ENCODE data around the gene CLEC16A. TPM values are rescaled to one million over a fixed set of nuclear protein-coding genes. Genes with fewer than 3 reads are reported as not detected.

The CLEC16A gene
- total and polyA plus RNA-seq, 2 experiments from 2014 or later = 9.9 to 24.1 TPM

- Histone ChIP-seq H3K27ac (ENCODE audit: low read depth) (no peak overlapping the region), H3F3A (replicated peaks; ENCODE audit: low read depth) (no peaks in the 10 kb centered on the region), H2AFZ (no peak overlapping the region), H3K4me2 (no peak overlapping the region), H3K36me3 (ENCODE audit: insufficient read depth) (no peaks in the 10 kb centered on the region), H4K20me1 (replicated peaks; ENCODE audit: insufficient read depth) (no peaks in the 10 kb centered on the region), H3K27me3 (ENCODE audit: insufficient read depth) (no peaks in the 10 kb centered on the region), H3K4me1 (ENCODE audit: insufficient read depth) (no peaks in the 10 kb centered on the region), H3K4me3 (no peak overlapping the region), H3K79me2 (replicated peaks; ENCODE audit: insufficient read depth) (no peaks in the 10 kb centered on the region), H3K9me2 (ENCODE audit: insufficient read depth) (no peaks in the 10 kb centered on the region)
- Mint-ChIP-seq H3K4me3 (no peak overlapping the region), H3K27me3 (ENCODE audit: insufficient read depth, low read depth, poor library complexity) (peaks cover 5% of the 10 kb centered on the region), H3K36me3 (ENCODE audit: low read depth) (no peaks in the 10 kb centered on the region), H3K9me3 (no peaks in the 10 kb centered on the region), H3K27ac (no peak overlapping the region), H3K4me1 (peaks cover 6% of the 10 kb centered on the region; the same call in 2 of the 3 replicates)
- ATAC-seq (no peak), DNase-seq (ENCODE audit: low spot score) (no peak)
- TF ChIP-seq STAT1 (IDR thresholded peaks at IDR 0.05; ENCODE audit: unreplicated experiment) = no peak
- TF ChIP-seq REST (IDR thresholded peaks at IDR 0.05; ENCODE audit: unreplicated experiment) = no peak
- no peak for TF ChIP-seq ETS1 (IDR thresholded peaks at IDR 0.05)
Observed at GRCh38 chr16:11155284-11155806, 211.0 kb downstream of the CLEC16A start.

- Mint-ChIP-seq H3K4me1 (peaks cover 6% of the 10 kb centered on the region; the same call in 2 of the 3 replicates), H3K36me3 (ENCODE audit: low read depth) (no peaks in the 10 kb centered on the region), H3K9me3 (no peaks in the 10 kb centered on the region), H3K27me3 (ENCODE audit: insufficient read depth, low read depth, poor library complexity) (peaks cover 3% of the 10 kb centered on the region), H3K27ac (no peak overlapping the region), H3K4me3 (no peak overlapping the region)
- H3K4me1 ChIP-seq (ENCODE audit: insufficient read depth) = no peaks in the 10 kb centered on the region
- H4K20me1 ChIP-seq (replicated peaks; ENCODE audit: insufficient read depth) = no peaks in the 10 kb centered on the region
- no peaks in the 10 kb centered on the region for H3K27me3 ChIP-seq (ENCODE audit: insufficient read depth)
- H2AFZ ChIP-seq = no peak overlapping the region
- no peaks in the 10 kb centered on the region for H3K9me2 ChIP-seq (ENCODE audit: insufficient read depth)
- no peak overlapping the region for H3K4me3 ChIP-seq
- H3K79me2 ChIP-seq (replicated peaks; ENCODE audit: insufficient read depth) = no peaks in the 10 kb centered on the region
- H3K4me2 ChIP-seq = no peak overlapping the region
- H3K36me3 ChIP-seq (ENCODE audit: insufficient read depth) = no peaks in the 10 kb centered on the region
- DNase-seq (ENCODE audit: low spot score) (no peak), ATAC-seq (peak; percentile 53)
- no peaks in the 10 kb centered on the region for H3F3A ChIP-seq (replicated peaks; ENCODE audit: low read depth)
- no peak overlapping the region for H3K27ac ChIP-seq (ENCODE audit: low read depth)
- no peak for TF ChIP-seq EZH2phosphoT487 (IDR thresholded peaks at IDR 0.05; ENCODE audit: unreplicated experiment)
- TF ChIP-seq EZH2 (IDR thresholded peaks at IDR 0.05; ENCODE audit: low read depth, unreplicated experiment) = no peak
- TF ChIP-seq REST (IDR thresholded peaks at IDR 0.05; ENCODE audit: unreplicated experiment) = no peak
- TF ChIP-seq POLR2AphosphoS5 (IDR thresholded peaks at IDR 0.05; ENCODE audit: low read depth) = no peak
- TF ChIP-seq ZNF114 (CRISPR knock-in tag; IDR thresholded peaks at IDR 0.05) = no peak
- TF ChIP-seq ETS1 (IDR thresholded peaks at IDR 0.05) = no peak
- TF ChIP-seq JUNB (IDR thresholded peaks at IDR 0.05; ENCODE audit: unreplicated experiment) = no peak
- TF ChIP-seq CTCF (conservative IDR thresholded peaks at IDR 0.05; ENCODE audit: low read depth in 2 of 2) = no peak
- no peak for TF ChIP-seq STAT1 (IDR thresholded peaks at IDR 0.05; ENCODE audit: unreplicated experiment)
Observed at GRCh38 chr16:11156401-11156800, 212.0 kb downstream of the CLEC16A start.

Measured in GM23338 (cell line).